Keratinocyte (primary cell): ENCODE measurements around the gene DEPDC5. TPM values are rescaled to one million over a fixed set of nuclear protein-coding genes. Genes with fewer than 3 reads are reported as not detected.

ENCODE experiments used
- DNase-seq: peaks from one replicate; pipeline ENCODE4 v3.0.0-alpha.2; 2011; ENCODE audit warnings: low read depth, missing footprints, low spot score
- FAIRE-seq: peaks from 2 replicates; lab custom pipeline; 2011; peaks lifted over from hg19 to GRCh38; lab: Jason Lieb, UNC
- H2AFZ ChIP-seq: 2 replicates; pipeline ENCODE4 v1.6.0; 2012; ENCODE audit warnings: low read length, control low read depth, inconsistent platforms; ENCODE audit not compliant: control insufficient read depth
- H3K27ac ChIP-seq: 2 replicates; pipeline ENCODE4 v1.5.1; 2011; ENCODE audit warnings: low read length; ENCODE audit not compliant: control insufficient read depth, insufficient read depth
- H3K27me3 ChIP-seq: 3 replicates; pipeline ENCODE4 v1.6.0; 2011; ENCODE audit warnings: low read length; ENCODE audit not compliant: control insufficient read depth, insufficient read depth; ENCODE audit errors: extremely low read depth
- H3K36me3 ChIP-seq, 2 experiments: 2 replicates in 1 of 2; 3 replicates in 1 of 2; pipeline ENCODE4 v1.5.1; 2011; ENCODE audit warnings: low read length in 2 of 2, mild to moderate bottlenecking in 1 of 2; ENCODE audit not compliant: control insufficient read depth in 2 of 2, insufficient read depth in 2 of 2; ENCODE audit errors: extremely low read depth in 1 of 2
- H3K4me1 ChIP-seq: 3 replicates; pipeline ENCODE4 v1.5.1; 2011; ENCODE audit warnings: low read length; ENCODE audit not compliant: control insufficient read depth, insufficient read depth; ENCODE audit errors: extremely low read depth
- H3K4me2 ChIP-seq: 3 replicates; pipeline ENCODE4 v1.6.0; 2011; ENCODE audit warnings: low read depth, low read length; ENCODE audit not compliant: control insufficient read depth, insufficient read depth; ENCODE audit errors: extremely low read depth
- H3K4me3 ChIP-seq, 3 experiments: fragments of 200-600 bp in 1 of 3; sonication (generic) in 1 of 3; 2 replicates in 2 of 3; 3 replicates in 1 of 3; pipeline ENCODE4 v1.5.1; 2011 to 2016; ENCODE audit warnings: low read length in 3 of 3, mild to moderate bottlenecking in 3 of 3, control low read depth in 2 of 3, inconsistent platforms in 1 of 3, low read depth in 1 of 3, mixed read lengths in 1 of 3, mixed run types in 1 of 3, moderate library complexity in 1 of 3; ENCODE audit not compliant: control insufficient read depth in 2 of 3, insufficient read depth in 2 of 3; ENCODE audit errors: extremely low read depth in 1 of 3
- H3K79me2 ChIP-seq: 2 replicates; pipeline ENCODE4 v1.6.0; 2012; ENCODE audit warnings: low read length; ENCODE audit not compliant: control insufficient read depth, insufficient read depth
- H3K9ac ChIP-seq: 3 replicates; pipeline ENCODE4 v1.6.0; 2011; ENCODE audit warnings: low read length; ENCODE audit not compliant: control insufficient read depth, insufficient read depth; ENCODE audit errors: extremely low read depth
- H3K9me1 ChIP-seq: 3 replicates; pipeline ENCODE4 v1.6.0; 2011; ENCODE audit warnings: low read length; ENCODE audit not compliant: control insufficient read depth, insufficient read depth; ENCODE audit errors: extremely low read depth
- H3K9me3 ChIP-seq: 2 replicates; pipeline ENCODE4 v1.5.1; 2012; ENCODE audit warnings: low read depth, low read length; ENCODE audit not compliant: control insufficient read depth
- H4K20me1 ChIP-seq: 3 replicates; pipeline ENCODE4 v1.6.0; 2011; ENCODE audit warnings: low read length; ENCODE audit not compliant: control insufficient read depth, insufficient read depth; ENCODE audit errors: extremely low read depth
- EZH2 ChIP-seq: IDR thresholded peaks from one replicate; pipeline ENCODE4 v1.6.1; 2012; ENCODE audit warnings: inconsistent platforms, mild to moderate bottlenecking, low read length, moderate library complexity
- dilution Hi-C: fragments of 300-500 bp; cut with MboI; formaldehyde crosslinking; loops from one replicate; pipeline ENCODE4 v1.7.0; 2020; ENCODE audit warnings: low sequenced_read_pairs; ENCODE audit not compliant: extremely low pct_ligation_motif_present
- polyA plus RNA-seq, 5 experiments: library from polyadenylated mRNA; depleted of rRNA in 3 of 5; stranded (reverse) in 3 of 5; stranded (forward) in 1 of 5; unstranded in 1 of 5; fragments of >200 nt; gene quantifications; 1 replicate in 1 of 5; 2 replicates in 3 of 5; 3 replicates in 1 of 5; pipeline versions ENCODE4 v1.2.1 to v1.2.3, GENCODE V29; 2011 to 2012; ENCODE audit warnings: missing spikeins in 2 of 5, low read depth in 1 of 5, low replicate concordance in 1 of 5
- TF ChIP-seq, protein P1 (sequence below), 3 experiments: IDR thresholded peaks in 1 of 3; conservative IDR thresholded peaks in 1 of 3; optimal IDR thresholded peaks in 1 of 3; 2 replicates in 2 of 3; 3 replicates in 1 of 3; pipeline versions ENCODE3 to v1.5.1; 2011; ENCODE audit warnings: low read length in 3 of 3, mild to moderate bottlenecking in 3 of 3, moderate library complexity in 2 of 3, control low read depth in 1 of 3, inconsistent platforms in 1 of 3; ENCODE audit not compliant: insufficient read depth in 2 of 3; ENCODE audit errors: extremely low read depth in 1 of 3

DEPDC5 gene
- polyA plus RNA-seq, 1 donor (not counting 4 experiments of a cell fraction or from before 2014, with no cell fraction given): 9.7 TPM

DNA sequence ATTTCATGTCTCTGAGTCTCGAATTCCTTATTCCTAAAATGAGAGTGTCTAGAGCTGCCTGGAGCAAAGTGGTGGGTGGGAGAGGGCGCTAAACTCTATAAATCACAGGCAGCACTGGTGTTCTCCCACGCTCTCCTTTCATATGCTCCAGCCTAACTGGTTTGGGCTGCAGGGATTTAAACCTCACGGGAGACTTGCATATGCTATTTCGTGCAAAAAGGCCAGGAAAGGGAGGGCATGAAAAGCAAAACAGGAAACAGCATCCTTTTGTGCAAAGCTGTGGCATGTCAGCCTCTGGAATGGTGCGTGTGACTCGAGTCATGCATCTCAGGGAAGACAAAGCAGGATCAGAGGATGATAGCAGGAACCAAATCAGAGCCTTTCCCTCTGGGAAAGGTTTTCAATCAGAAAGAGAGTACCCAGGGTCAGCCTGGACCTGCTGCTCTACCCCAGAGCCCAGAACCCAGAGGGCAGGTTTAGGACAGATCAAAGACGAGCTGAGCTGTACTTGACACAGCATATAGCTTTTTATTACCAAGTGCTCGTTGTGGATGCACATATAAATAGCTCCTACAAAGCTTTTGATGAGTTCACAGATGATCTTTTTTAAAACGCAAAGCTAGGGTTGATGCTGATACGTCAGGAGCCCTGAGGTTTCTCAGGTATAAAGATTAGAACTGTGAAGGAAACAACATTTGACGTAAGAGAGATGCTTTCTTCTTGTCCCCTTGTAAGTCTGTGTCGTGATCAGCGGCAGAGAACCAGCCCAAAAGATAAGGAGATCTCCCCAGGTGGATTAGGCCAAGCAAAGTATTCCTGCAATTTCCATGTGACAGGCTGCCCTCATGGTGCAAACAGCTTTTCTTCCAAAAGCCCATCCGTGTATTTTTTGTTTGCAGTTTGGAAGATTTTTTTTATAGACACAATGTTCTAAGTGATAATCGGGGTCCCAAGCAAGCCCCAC, 144.3 kb downstream of the DEPDC5 start:
- no peaks in the 10 kb centered on the region for H3K9me3 ChIP-seq
- H3K9ac ChIP-seq: no peak overlapping the region
- dilution Hi-C loops: no loop called here
- no peak for DNase-seq
- no peak overlapping the region for H2AFZ ChIP-seq
- no peaks in the 10 kb centered on the region for H3K4me1 ChIP-seq
- H3K27ac ChIP-seq: no peak overlapping the region
- no peak overlapping the region for H3K4me2 ChIP-seq
- H3K4me3 ChIP-seq: no peak overlapping the region
- H3K9me1 ChIP-seq: no peaks in the 10 kb centered on the region
- FAIRE-seq: no peak
- TF ChIP-seq, protein P1, sequence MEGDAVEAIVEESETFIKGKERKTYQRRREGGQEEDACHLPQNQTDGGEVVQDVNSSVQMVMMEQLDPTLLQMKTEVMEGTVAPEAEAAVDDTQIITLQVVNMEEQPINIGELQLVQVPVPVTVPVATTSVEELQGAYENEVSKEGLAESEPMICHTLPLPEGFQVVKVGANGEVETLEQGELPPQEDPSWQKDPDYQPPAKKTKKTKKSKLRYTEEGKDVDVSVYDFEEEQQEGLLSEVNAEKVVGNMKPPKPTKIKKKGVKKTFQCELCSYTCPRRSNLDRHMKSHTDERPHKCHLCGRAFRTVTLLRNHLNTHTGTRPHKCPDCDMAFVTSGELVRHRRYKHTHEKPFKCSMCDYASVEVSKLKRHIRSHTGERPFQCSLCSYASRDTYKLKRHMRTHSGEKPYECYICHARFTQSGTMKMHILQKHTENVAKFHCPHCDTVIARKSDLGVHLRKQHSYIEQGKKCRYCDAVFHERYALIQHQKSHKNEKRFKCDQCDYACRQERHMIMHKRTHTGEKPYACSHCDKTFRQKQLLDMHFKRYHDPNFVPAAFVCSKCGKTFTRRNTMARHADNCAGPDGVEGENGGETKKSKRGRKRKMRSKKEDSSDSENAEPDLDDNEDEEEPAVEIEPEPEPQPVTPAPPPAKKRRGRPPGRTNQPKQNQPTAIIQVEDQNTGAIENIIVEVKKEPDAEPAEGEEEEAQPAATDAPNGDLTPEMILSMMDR (optimal IDR thresholded peaks at IDR 0.05 in 1 of 3, IDR thresholded peaks at IDR 0.05 in 1 of 3, conservative IDR thresholded peaks at IDR 0.05 in 1 of 3; ENCODE audit: extremely low read depth in 1 of 3, insufficient read depth in 2 of 3, low read length in 3 of 3): no peak
- TF ChIP-seq EZH2: no peak
- no peaks in the 10 kb centered on the region for H3K27me3 ChIP-seq
- H3K79me2 ChIP-seq: no peaks in the 10 kb centered on the region
- peaks cover 5 to 12% of the 10 kb centered on the region in 2 experiments for H3K36me3 ChIP-seq
- no peaks in the 10 kb centered on the region for H4K20me1 ChIP-seq

DNA sequence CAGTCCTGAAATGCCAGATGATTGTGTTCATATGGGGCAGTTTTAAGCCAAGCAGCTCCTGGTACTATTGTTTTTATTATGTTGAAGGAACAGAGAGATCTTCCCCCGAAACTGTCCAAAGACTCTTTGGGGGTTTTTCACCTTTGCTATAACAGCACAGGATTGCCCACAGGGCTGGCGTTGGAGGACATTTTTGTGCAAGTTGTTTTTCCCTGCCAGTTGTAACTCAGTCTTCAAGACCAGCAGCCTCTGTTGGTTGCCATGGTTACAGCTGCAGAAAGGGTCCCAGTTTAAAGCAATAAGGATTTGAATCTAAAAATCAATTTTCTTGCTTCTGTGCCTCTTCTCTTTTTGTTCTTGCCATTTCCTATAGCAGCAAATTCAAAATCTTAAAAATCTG, 145.1 kb downstream of the DEPDC5 start:
- H3K27me3 ChIP-seq: no peaks in the 10 kb centered on the region
- no peak overlapping the region for H2AFZ ChIP-seq
- no peaks in the 10 kb centered on the region for H3K4me1 ChIP-seq
- H3K9ac ChIP-seq: no peak overlapping the region
- dilution Hi-C loops: no loop called here
- no peaks in the 10 kb centered on the region for H3K79me2 ChIP-seq
- DNase-seq (no peak), FAIRE-seq (no peak)
- no peak overlapping the region for H3K4me2 ChIP-seq
- no peaks in the 10 kb centered on the region for H3K9me3 ChIP-seq
- peaks cover 5 to 11% of the 10 kb centered on the region in 2 experiments for H3K36me3 ChIP-seq
- no peaks in the 10 kb centered on the region for H4K20me1 ChIP-seq
- no peaks in the 10 kb centered on the region for H3K9me1 ChIP-seq
- no peak overlapping the region for H3K4me3 ChIP-seq
- no peak overlapping the region for H3K27ac ChIP-seq
- TF ChIP-seq, protein P1 (optimal IDR thresholded peaks at IDR 0.05 in 1 of 3, IDR thresholded peaks at IDR 0.05 in 1 of 3, conservative IDR thresholded peaks at IDR 0.05 in 1 of 3; ENCODE audit: extremely low read depth in 1 of 3, insufficient read depth in 2 of 3, low read length in 3 of 3): no peak
- TF ChIP-seq EZH2: no peak
